GM18502 (cell line): ENCODE measurements around the gene FASTK.

Source experiments
- ATAC-seq: cut with Tn5 transposase; IDR thresholded peaks from one replicate; pipeline ENCODE4 v1.9.1; 2021; ENCODE audit warnings: mild to moderate bottlenecking; ENCODE audit not compliant: unreplicated experiment, poor library complexity

The FASTK gene

GRCh38 chr7:151068069-151068773 is 12.4 kb downstream of the FASTK start:
- no peak for ATAC-seq

DNA sequence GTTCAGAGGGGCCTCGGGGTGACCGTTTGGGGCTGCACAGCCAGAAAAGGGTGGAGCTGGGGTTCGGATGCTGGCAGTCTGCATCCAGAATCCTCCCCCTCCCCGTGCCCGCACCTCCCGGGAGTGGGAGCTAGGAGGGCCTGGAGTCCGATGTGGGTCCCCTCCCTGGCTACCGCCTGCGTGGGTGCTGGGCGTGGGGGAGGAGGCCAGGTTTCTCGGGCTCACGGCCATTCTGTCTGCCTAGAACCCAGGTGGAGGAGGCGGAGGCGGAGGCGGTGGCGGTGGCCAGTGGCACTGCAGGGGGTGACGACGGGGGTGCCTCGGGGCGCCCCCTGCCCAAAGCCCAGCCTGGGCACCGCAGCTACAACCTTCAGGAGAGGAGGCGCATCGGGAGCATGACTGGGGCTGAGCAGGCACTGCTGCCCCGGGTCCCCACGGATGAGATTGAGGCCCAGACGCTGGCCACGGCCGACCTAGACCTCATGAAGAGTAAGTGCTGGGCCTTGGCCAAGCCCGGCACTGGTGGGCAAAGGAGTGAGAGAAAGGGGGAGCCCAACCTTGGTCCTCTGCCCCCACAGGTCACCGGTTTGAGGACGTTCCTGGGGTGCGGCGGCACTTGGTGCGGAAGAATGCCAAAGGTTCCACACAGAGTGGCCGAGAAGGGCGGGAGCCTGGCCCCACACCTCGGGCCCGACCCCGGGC is 14.2 kb downstream of the FASTK start:
- no peak for ATAC-seq

GRCh38 chr7:151065516-151065915 is 15.1 kb downstream of the FASTK start:
- no peak for ATAC-seq

DNA sequence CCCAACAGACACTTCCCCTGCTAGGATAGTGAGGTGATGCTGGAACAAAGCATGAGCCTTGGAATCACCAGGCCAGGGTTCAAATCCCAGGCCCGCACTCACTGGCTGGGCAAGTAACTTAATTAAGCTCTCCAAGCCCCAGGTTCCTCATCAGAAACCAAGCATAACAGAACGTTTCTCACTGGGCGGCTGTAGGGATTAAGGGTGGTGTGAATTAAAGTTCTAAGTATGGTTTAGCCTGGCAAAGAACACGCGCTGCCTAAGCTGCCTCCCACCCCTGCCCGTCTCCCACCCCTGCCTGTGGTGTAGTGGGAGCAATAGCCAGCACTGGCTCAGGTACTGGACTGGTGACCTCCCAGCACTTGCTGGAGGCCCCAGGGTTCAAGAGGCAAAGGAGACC is 15.6 kb downstream of the FASTK start:
- ATAC-seq = no peak

DNA sequence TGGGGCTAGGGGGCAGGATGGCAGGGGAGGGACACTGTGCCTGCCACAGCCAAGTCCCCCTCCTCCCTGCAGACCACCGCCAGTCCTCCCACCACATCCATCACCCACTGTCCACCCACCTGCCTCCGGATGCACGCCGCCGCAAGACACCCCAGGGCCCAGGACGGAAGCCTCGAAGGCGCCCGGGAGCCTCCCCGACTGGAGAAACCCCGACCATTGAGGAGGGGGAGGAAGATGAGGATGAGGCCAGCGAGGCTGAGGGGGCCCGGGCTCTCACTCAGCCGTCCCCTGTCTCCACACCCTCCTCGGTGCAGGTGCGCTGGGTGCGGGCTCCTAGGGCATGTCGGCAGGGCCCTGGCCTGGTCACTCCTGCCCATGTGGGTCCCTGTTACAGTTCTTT is 16.2 kb downstream of the FASTK start:
- no peak for ATAC-seq

DNA sequence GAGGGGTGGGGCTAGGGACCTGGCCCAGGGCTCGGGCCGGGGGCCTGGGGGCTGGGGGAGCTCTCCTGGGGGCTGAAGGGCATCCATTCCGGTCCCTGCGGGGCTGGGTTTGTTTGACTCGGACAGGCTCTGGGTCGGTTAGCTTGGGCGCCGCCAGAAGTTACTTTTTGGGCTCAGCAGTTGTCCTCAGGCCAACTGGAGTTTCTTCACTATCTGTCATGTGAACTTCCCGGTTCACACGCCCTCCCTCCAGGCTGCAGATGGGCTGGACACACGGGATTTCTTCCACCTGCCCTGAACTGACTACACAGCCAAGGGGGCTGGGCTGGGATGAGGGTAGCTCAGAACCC is 17.4 kb downstream of the FASTK start:
- ATAC-seq = no peak

GRCh38 chr7:151062399-151063211 is 18.0 kb downstream of the FASTK start:
- ATAC-seq = no peak

GRCh38 chr7:151062111-151062398 is 18.6 kb downstream of the FASTK start:
- no peak for ATAC-seq

DNA sequence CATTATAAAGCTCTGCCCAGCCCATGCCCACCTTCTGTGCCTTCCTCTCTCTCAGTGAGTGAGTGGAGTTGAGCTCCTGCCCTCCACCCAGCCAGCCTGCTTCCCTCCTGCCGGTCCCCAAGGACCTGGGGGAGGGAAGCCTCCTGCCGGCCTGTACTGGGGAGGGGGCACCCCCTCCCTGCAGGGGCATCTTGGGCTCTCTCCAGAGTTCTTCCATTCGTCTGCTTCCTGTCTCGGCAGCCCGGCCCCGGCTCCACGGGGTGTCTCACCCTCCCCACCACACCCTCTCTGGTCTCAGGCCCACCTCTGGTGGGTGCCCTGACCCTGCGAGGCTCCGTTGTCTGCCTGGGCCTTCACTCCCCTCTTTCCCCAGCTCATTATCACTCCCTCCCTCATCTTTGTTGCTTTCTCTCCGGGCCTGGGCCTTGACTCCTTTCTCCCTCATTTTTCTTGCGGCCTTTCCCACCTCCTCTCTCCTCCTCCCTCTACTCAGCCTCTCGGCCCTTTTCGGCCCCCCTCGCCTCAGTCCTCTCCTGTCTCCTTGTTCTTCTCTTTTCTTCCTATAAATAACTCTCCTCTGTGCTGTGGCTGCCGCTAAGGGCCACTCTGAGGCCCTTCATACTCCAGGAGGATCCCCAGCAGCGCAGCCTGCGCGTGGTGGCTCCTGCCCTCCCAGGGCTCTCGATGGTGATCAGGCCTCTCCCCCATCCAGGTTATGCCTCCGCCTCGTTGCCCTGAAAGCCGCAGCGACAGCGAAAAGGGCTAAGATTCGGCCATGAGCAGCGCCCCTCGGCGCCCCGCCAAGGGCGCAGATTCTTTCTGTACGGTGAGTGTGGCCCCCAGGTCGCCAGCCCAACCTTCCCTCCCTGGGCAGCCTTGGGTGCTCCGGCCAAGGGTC is 19.1 kb downstream of the FASTK start:
- no peak for ATAC-seq

DNA sequence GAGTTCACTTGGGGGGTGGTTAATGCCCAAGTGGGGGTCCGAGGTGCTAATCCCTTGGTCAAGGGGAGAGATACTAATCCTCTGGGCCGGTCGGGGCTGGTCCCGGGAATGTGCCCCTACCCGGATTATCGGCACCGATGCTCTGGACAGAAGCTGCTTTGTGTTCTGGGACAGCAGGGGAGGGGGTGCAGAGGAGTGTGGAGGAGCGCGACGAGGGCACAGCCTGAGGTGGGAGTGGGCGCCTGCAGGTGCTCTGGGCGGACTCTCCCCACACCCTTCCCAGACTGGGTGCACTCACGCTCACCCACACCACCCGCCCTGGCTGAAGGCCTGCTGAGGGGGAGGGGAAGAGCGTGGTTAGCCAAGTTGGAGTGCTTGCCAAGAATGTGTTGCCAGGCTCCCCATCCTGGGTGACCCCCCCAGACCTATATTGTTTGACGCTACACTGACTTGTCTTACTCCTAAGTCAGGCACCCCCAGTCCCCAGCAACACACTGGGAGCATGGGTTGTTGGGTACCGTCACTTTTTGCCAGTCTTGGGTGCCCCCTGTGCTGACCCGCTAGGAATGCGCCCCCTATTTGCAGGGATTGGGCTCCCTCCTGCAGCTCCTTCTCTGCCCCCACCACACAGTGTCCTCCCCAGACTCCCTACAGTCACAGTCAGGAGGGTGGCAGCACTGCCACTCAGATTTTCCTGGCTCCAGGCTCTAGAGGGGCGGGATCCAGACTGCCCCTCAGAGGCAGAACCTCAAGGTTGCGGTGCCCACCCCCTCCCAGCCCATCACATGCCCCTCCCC is 20.0 kb downstream of the FASTK start:
- ATAC-seq = no peak

GRCh38 chr7:151060113-151060415 is 20.5 kb downstream of the FASTK start:
- no peak for ATAC-seq

DNA sequence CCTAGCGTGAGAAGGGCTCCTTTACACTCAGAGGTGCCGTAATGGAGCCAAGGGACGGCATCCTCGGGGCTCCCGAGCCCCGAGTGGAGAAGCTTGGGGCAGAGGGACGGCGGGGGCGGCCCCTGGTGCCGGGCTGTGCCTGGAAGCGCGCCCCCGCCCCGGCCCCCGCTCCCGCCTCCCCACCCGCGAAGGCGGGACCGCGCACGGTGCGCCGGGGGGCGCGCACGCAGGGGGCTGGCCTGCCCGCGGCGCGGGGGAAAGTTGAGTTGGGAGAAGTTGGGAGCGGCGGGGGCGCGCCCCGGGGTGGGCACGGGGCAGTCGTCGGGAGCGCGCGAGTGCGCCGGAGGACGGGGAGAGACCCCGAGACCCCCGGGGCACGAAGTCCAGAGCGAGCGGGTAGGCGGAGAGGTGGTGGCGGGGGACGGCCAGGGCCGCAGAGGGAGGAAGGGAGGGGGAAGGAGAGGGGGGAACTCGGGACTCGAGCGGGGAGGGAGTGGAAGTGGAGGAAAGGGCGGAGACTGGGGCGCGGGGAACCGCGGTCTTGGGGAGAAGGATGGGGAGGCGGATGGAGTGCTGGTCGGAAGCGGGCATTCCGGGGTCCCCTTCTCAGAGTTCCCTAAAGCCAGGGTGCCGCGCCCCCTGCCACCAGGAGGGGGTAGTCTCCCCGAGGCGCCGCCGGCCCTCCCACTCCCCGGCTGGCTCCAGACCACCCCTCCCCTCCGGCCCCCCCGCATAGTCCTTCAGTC is 21.1 kb downstream of the FASTK start, which contains the start of gene SLC4A2:
Gene SLC4A2 (plus strand): TSS at position 223 of the 746 bp plus-strand sequence. CDS start 2,399 bp downstream, outside the sequence.
- ATAC-seq = peak; percentile 31

DNA sequence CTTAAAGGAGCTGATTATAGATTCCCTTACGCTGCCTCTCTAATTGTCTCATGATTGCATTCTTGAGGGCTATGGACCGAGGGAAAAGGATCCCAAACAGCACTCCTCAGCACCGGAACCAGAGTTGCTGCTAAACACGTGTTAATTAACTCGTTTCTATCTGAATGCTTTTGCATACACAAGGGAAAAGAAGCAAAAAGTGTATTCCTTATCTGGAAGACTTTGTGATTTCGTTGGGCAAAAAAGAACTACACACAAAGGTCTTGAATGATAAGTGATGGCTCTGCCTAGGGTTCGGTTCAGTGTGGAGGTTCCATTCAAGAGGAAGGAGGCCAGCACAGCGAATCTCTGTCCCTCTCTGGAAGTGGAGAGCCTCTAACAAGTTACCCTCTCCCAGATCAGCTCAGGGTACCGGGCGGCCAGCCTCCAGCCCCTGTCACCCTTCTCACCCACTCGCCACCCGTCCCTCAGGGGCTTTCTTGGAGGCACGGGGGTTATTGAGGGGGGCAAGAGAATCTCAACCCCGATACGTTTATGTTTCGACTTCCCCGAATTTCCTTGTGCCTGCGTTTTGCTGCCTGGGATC is 21.7 kb downstream of the FASTK start:
- no peak for ATAC-seq

DNA sequence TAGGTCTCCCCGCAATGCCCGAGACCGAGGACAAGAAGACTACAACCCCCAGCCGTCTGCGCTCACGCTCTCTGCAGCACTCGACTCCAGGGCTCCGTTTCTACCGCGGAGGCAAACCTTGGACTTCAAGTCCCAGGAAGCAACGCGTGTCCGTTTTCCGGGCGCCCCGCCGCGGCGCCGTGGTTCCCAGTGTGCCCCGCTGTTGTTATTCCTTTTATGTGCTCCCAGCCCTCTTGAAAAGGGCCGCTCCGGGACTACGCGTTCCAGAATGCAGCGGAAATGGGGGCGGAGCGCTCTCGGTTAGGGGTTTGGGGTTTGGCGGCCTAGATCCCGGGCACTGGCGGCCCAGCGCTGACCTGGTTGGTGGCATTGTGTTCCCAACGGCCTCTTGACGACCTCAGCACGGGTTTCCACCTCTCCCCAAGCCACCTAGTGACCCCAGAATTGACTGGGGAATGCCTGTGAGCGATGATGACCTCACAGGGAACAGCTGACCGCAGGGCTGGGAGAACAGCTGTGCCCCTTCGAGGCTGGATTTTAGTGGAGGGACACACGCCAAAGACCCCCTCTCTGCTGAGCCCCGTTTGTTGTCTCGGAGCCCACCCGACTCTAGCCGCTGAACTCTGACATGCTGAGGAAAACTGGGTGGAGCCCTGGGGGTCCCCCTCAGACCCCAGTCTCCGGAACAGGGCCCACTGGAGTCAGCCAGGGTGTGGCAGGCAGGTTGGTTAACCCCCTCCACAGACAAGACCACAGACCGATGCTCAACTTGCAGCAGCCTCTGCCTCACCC is 22.4 kb downstream of the FASTK start:
- peak; percentile 89 for ATAC-seq

GRCh38 chr7:151057506-151057988 is 23.1 kb downstream of the FASTK start, which contains the start of gene CDK5:
Gene CDK5 (minus strand): TSS chr7:151057897. CDS start chr7:151057848, 49 bp downstream.
- ATAC-seq = peak; percentile 15

- no peak for ATAC-seq
These were observed 23.7 kb downstream of the FASTK start for GRCh38 chr7:151056666-151057505.

DNA sequence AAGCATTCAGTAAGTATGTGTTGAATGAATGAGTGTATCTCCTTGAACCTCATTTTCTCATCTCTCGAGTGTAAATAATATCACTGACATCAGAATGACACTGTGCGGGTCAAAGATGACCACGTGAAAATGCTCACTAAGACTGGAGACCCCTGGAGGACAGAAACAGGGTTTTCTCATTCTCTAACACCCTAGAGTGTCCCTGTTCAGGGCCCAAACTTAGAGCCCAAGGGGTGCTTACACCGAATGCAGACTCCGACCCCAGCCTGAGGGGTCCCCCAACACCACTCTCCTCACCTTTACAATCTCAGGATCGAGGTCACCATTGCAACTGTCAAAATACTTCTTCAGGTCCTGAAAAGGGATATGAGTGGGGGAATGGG is 24.3 kb downstream of the FASTK start:
- ATAC-seq = no peak
